ENCODE measurements around the gene CATSPER3.

DNA sequence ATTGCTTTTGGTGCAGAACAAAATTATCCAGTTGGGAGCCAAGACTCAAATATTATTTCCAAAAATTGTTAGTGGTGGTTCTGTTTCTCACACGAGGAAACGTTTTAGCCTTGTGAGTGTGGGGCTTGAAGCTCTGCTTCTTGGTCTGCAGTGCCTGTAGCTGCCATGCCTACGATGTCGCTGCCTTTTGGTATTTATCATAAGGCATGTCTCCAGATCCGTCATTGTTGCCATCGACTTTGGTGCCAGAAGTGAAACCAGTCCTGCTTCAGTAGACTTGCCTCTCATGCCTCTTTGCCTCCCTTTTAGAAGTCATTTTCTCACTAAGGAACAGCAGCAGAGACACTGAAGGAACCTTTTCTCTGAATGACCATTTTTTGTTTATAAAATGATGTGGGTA lies 29.7 kb upstream of the CATSPER3 start:
- TF ChIP-seq, protein P1, sequence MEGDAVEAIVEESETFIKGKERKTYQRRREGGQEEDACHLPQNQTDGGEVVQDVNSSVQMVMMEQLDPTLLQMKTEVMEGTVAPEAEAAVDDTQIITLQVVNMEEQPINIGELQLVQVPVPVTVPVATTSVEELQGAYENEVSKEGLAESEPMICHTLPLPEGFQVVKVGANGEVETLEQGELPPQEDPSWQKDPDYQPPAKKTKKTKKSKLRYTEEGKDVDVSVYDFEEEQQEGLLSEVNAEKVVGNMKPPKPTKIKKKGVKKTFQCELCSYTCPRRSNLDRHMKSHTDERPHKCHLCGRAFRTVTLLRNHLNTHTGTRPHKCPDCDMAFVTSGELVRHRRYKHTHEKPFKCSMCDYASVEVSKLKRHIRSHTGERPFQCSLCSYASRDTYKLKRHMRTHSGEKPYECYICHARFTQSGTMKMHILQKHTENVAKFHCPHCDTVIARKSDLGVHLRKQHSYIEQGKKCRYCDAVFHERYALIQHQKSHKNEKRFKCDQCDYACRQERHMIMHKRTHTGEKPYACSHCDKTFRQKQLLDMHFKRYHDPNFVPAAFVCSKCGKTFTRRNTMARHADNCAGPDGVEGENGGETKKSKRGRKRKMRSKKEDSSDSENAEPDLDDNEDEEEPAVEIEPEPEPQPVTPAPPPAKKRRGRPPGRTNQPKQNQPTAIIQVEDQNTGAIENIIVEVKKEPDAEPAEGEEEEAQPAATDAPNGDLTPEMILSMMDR (IDR thresholded peaks at IDR 0.05) = no peak
- TF ChIP-seq, protein P2, sequence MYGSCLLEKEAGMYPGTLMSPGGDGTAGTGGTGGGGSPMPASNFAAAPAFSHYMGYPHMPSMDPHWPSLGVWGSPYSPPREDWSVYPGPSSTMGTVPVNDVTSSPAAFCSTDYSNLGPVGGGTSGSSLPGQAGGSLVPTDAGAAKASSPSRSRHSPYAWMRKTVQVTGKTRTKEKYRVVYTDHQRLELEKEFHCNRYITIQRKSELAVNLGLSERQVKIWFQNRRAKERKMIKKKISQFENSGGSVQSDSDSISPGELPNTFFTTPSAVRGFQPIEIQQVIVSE (CRISPR knock-in tag; IDR thresholded peaks at IDR 0.05; ENCODE audit: borderline replicate concordance) = no peak
- no peak for TF ChIP-seq SMAD3 (CRISPR knock-in tag; IDR thresholded peaks at IDR 0.05; ENCODE audit: borderline replicate concordance)
- TF ChIP-seq JUN (CRISPR knock-in tag; IDR thresholded peaks at IDR 0.05) = no peak
- TF ChIP-seq, protein P3, sequence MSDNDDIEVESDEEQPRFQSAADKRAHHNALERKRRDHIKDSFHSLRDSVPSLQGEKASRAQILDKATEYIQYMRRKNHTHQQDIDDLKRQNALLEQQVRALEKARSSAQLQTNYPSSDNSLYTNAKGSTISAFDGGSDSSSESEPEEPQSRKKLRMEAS (CRISPR knock-in tag; IDR thresholded peaks at IDR 0.05) = no peak
- TF ChIP-seq ZNF138 (CRISPR knock-in tag; conservative IDR thresholded peaks at IDR 0.05) = no peak
- no peak for TF ChIP-seq ZBTB21 (CRISPR knock-in tag; IDR thresholded peaks at IDR 0.05; ENCODE audit: borderline replicate concordance)
- no peak for TF ChIP-seq TCF7 (CRISPR knock-in tag; IDR thresholded peaks at IDR 0.05; ENCODE audit: low read depth)
- TF ChIP-seq, protein P4, sequence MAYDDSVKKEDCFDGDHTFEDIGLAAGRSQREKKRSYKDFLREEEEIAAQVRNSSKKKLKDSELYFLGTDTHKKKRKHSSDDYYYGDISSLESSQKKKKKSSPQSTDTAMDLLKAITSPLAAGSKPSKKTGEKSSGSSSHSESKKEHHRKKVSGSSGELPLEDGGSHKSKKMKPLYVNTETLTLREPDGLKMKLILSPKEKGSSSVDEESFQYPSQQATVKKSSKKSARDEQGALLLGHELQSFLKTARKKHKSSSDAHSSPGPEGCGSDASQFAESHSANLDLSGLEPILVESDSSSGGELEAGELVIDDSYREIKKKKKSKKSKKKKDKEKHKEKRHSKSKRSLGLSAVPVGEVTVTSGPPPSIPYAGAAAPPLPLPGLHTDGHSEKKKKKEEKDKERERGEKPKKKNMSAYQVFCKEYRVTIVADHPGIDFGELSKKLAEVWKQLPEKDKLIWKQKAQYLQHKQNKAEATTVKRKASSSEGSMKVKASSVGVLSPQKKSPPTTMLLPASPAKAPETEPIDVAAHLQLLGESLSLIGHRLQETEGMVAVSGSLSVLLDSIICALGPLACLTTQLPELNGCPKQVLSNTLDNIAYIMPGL (CRISPR knock-in tag; IDR thresholded peaks at IDR 0.05) = no peak
- TF ChIP-seq, protein P5, sequence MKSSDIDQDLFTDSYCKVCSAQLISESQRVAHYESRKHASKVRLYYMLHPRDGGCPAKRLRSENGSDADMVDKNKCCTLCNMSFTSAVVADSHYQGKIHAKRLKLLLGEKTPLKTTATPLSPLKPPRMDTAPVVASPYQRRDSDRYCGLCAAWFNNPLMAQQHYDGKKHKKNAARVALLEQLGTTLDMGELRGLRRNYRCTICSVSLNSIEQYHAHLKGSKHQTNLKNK (CRISPR knock-in tag; IDR thresholded peaks at IDR 0.05) = no peak
- TF ChIP-seq, protein P6, sequence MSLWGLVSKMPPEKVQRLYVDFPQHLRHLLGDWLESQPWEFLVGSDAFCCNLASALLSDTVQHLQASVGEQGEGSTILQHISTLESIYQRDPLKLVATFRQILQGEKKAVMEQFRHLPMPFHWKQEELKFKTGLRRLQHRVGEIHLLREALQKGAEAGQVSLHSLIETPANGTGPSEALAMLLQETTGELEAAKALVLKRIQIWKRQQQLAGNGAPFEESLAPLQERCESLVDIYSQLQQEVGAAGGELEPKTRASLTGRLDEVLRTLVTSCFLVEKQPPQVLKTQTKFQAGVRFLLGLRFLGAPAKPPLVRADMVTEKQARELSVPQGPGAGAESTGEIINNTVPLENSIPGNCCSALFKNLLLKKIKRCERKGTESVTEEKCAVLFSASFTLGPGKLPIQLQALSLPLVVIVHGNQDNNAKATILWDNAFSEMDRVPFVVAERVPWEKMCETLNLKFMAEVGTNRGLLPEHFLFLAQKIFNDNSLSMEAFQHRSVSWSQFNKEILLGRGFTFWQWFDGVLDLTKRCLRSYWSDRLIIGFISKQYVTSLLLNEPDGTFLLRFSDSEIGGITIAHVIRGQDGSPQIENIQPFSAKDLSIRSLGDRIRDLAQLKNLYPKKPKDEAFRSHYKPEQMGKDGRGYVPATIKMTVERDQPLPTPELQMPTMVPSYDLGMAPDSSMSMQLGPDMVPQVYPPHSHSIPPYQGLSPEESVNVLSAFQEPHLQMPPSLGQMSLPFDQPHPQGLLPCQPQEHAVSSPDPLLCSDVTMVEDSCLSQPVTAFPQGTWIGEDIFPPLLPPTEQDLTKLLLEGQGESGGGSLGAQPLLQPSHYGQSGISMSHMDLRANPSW (CRISPR knock-in tag; conservative IDR thresholded peaks at IDR 0.05; ENCODE audit: low read depth) = no peak
- TF ChIP-seq, protein P7, sequence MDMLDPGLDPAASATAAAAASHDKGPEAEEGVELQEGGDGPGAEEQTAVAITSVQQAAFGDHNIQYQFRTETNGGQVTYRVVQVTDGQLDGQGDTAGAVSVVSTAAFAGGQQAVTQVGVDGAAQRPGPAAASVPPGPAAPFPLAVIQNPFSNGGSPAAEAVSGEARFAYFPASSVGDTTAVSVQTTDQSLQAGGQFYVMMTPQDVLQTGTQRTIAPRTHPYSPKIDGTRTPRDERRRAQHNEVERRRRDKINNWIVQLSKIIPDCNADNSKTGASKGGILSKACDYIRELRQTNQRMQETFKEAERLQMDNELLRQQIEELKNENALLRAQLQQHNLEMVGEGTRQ (CRISPR knock-in tag; IDR thresholded peaks at IDR 0.05) = no peak
- TF ChIP-seq, protein P8, sequence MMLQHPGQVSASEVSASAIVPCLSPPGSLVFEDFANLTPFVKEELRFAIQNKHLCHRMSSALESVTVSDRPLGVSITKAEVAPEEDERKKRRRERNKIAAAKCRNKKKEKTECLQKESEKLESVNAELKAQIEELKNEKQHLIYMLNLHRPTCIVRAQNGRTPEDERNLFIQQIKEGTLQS (CRISPR knock-in tag; conservative IDR thresholded peaks at IDR 0.05) = no peak
- TF ChIP-seq, protein P9, sequence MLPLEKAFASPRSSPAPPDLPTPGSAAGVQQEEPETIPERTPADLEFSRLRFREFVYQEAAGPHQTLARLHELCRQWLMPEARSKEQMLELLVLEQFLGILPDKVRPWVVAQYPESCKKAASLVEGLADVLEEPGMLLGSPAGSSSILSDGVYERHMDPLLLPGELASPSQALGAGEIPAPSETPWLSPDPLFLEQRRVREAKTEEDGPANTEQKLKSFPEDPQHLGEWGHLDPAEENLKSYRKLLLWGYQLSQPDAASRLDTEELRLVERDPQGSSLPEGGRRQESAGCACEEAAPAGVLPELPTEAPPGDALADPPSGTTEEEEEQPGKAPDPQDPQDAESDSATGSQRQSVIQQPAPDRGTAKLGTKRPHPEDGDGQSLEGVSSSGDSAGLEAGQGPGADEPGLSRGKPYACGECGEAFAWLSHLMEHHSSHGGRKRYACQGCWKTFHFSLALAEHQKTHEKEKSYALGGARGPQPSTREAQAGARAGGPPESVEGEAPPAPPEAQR (CRISPR knock-in tag; IDR thresholded peaks at IDR 0.05) = no peak

Data from WTC11 (cell line).